AML-193 (cell line): ENCODE data around the gene UBTD2.
"Not testable (repeated sequence)": the region's sequence is repeated elsewhere in the genome, so short reads cannot be mapped to it uniquely, and the experiment has no call there.

Experiments
- DNase-seq, 2 experiments: peaks; one replicate each; lab custom pipeline; 2025; lab: John Stamatoyannopoulos, UW

UBTD2 gene

GRCh38 chr5:172293054-172293744, 9.6 kb upstream of the UBTD2 start:
- DNase-seq, result peak; percentile 65 to 78

GRCh38 chr5:172291837-172292236, 8.3 kb upstream of the UBTD2 start:
- not testable (repeated sequence) for DNase-seq

- no peak for DNase-seq
Measured at GRCh38 chr5:172288465-172288864, 4.9 kb upstream of the UBTD2 start.

GRCh38 chr5:172287140-172287539, 3.6 kb upstream of the UBTD2 start:
- not testable (repeated sequence) for DNase-seq

- no peak for DNase-seq
Measured at GRCh38 chr5:172285226-172286143, 1.9 kb upstream of the UBTD2 start.

- DNase-seq, result no peak
Measured at GRCh38 chr5:172284611-172284980, 1.0 kb upstream of the UBTD2 start.

- DNase-seq, result peak; percentile 36 to 66
Measured at GRCh38 chr5:172283862-172284610, 472 bp upstream of the UBTD2 start.

DNA sequence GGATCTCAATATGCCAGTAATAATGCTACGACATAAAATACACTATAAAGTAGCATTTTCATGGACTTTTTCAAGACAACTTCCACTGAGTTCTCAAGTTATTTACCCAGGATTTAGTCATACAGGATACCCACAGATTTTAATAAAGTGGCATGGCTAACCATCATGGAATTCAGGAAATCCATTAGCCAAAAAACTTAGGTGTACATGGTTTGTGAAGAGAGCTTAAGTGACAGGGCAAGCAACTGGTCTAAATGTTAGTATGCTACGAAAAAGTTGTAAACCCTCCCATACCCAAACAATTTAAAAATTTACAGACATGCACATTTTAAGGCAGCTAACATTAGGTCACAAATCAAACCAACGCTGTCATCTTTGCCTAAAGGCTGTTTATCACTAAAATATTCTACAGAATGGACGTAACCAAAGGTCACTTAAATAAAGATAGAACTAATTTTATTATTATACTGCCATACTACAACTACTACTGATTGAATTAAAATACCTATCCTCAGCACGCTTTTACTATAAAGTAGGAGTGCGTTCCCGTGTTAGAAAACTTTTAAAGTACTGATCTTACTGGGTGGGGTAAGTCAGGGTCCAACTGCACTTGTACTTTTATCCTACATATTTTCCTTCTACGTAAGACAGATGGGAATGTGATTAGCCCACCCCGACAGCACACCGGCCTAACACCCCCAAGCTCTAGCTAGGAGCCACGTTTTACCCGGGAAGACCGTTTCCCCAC, 1.1 kb downstream of the UBTD2 start:
- no peak for DNase-seq

GRCh38 chr5:172281346-172281745, 2.2 kb downstream of the UBTD2 start:
- DNase-seq, result no peak

DNA sequence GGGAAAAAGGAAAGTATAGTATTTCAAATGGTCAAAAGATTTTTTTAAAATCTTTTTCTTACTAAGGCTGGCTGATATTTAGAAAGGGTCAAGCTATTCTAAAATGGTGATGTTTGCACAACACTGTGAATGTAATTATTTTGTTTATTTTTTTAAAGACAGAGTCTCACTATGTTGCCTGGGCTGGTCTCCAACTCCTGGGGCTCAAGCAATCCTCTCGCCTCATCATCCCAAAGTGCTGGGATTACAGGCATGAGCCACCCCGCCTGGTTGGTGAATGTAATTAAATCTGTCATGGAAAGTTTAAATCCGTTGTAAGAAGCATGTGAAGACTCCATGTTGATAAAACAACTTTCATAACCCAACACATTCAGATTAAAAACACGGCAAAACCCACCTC, 2.6 kb downstream of the UBTD2 start:
- DNase-seq, result no peak

- DNase-seq, result no peak
Measured at GRCh38 chr5:172280317-172280716, 3.2 kb downstream of the UBTD2 start.

DNA sequence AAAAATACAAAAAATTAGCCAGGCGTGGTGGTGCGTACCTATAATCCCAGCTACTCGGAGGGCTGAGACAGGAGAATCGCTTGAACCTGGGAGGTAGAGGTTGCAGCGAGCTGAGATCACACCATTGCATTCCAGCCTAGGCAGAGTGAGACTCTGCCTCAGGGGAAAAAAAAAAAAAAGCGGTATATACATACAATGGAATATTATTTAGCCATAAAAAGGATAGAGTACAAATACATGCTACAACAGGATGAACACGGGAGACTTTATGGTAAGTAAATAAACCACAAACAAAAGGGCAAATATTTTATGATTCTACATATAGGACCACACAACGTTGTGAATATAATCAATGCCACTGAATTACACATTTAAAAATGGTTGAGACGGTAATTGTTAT, 5.2 kb downstream of the UBTD2 start:
- DNase-seq, result no peak

DNA sequence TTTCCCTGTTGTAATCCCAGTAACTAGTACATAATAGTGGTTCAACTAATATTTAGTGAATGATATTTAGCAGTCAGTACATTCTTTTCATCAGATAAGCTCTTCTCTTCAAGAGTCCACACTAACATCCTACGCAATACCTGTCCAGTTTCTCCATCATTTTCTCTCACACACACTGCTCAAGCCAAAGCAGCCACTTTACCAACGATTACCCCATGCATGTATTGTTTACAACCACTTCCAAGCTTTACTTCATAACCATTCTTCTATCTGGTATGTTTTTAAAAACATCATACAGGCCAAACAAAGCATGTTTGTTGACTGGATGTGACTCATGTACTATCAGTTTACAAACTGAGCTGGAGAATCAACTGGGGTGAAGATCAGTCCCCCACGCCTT, 7.3 kb downstream of the UBTD2 start:
- no peak for DNase-seq

DNA sequence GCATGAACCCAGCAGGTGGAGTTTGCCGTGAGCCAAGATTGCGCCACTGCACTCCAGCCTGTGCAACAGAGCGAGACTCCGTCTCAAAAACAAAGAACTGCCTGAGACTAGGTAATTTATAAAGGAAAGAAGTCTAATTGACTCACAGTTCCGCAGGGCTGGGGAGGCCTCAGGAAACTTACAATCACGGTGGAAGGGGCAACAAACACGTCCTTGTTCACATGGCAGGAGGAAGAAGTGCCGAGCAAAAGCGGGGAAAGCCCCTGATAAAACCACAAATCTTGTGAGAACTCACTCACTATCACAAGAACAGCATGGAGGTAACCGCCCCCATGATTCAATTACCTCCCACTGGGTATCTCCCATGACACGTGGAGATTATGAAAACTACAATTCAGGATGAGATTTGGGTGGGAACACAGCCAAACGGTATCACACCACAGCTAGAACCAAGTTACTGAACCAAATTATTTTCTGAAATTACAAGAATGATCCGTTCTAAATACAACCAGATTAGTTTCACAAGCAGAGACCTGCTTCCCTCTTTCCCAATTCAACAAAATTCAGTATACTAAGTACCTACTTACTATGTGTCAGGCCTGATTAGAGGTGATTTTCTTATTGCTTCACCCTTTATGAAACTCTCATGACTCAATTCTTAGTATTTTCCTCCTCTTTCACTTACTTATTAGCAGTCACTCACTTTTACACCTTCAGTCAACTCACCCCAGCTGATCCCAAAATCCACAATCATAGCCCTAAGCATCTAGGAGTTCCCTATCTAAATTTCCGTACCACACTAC, 8.4 kb downstream of the UBTD2 start:
- DNase-seq, result no peak

- DNase-seq, result no peak
Measured at GRCh38 chr5:172267943-172268342, 15.6 kb downstream of the UBTD2 start.

- no peak for DNase-seq
Measured at GRCh38 chr5:172266676-172267092, 16.9 kb downstream of the UBTD2 start.

- no peak for DNase-seq
Measured at GRCh38 chr5:172266071-172266675, 17.4 kb downstream of the UBTD2 start.

GRCh38 chr5:172264815-172265395, 18.7 kb downstream of the UBTD2 start:
- DNase-seq, result no peak

DNA sequence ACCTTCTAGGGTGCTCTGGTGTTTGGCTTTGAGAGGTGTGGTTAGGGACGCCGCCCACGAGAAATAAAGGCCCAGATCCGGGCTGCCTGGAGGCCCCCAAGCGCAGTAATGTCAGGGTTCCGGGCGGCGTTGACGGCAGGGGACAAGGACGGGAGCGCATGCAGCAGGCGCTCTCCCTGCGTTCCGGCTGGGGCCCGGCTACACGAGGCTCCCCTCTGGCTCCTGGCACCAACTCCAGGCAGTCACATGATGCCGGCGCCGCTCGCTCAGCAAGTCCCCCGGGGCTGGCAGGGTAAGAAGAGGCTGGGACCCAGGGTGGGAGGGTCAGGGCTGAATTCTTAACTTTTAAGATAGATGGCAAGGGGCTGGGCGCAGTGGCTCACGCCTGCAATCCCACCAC, 28.1 kb downstream of the UBTD2 start:
- DNase-seq, result no peak

DNA sequence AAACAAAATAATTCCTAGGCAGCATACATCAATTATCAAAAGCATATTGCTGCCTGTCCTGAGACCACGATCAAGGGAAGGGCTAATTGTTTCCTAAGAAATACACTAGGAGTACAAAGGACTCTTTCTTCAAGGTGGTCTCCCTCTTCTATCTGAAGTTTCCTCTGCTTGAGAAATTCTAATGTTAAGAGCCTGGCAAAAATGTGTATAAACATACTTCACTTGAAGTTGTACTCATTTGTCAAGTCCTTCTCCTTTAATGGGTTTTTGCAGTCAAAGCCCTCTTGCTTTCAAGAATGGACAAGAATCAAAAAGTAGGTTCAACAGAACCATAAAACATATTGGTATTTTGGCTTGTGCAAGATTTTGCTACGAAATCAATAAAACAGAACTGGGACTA, 31.1 kb downstream of the UBTD2 start:
- DNase-seq, result no peak
